SK-N-SH (cell line): ENCODE measurements around the gene ZER1. TPM values are rescaled to one million over a fixed set of nuclear protein-coding genes. Genes with fewer than 3 reads are reported as not detected.

ENCODE experiments used
- ELF1 ChIP-seq: IDR thresholded peaks from 2 replicates; pipeline ENCODE4 v1.4.0; 2012
- polyA plus RNA-seq, 3 experiments: library from polyadenylated mRNA; depleted of rRNA; stranded (reverse); fragments of >200 nt; gene quantifications; 2 replicates each; pipeline ENCODE4 v1.2.3, GENCODE V29; 2012
- small RNA-seq, 7 experiments: library from RNA; depleted of rRNA; stranded (forward); fragments of <200 nt; gene quantifications; one replicate each; pipeline ENCODE3, GENCODE V24; 2012

Gene ZER1
- polyA plus RNA-seq, 1 of the 3 experiments (the other 2 are of a cell fraction): 30.9 TPM

DNA sequence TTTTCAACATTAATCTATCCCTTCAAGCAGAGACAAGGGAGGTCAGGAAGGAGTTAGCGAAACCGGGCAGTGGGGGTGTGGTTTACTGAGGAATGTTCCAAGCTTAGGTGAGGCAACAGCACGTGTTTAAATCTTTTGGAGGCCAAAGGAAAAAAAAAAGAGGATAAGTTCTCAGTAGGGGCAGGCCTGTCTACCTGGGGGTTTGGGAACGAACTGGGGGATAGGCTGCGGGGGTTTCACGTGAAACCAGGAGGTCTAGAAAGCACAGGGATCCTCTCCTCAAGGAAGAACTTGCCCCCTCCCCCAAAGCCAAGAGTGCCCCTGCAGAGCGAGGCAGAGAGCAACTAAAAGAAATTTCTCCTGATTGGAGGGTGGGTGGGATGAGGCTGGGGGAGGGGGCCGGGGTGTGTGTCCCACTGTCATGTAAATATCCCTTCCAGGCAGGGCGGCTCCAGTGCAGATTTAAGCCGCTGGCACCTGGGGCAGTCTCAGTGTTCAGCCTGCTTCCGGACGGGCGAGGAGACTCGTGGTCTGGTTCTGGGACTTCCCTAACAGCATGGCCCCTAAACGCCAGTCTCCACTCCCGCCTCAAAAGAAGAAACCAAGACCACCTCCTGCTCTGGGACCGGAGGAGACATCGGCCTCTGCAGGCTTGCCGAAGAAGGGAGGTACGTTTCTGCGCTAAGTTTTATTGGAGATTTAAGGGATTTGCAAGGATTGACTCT, 88.2 kb downstream of the ZER1 start (continued):
- no peak for TF ChIP-seq ELF1

Small RNAs within 50 kb of the gene (small RNA-seq; reads per million reads assigned to genes)
- gene RF00017: 0 reads per million in 7 experiments
- 0 reads per million in 7 experiments for gene RN7SL560P

Other genes with a start within 250 kb of the ZER1 start
- gene SPTAN1, start 219.3 kb downstream of the ZER1 start, polyA plus RNA-seq (2012; rRNA removed): 142 and 177 TPM in 2 replicates
- gene DYNC2I2, start 115.1 kb downstream of the ZER1 start, polyA plus RNA-seq (2012; rRNA removed): 57.2 and 73.7 TPM in 2 replicates
- 64.6 and 79.5 TPM in 2 replicates for gene SET, start 82.7 kb downstream of the ZER1 start, polyA plus RNA-seq (2012; rRNA removed)
- gene PKN3, start 69.4 kb downstream of the ZER1 start, polyA plus RNA-seq (2012; rRNA removed): 5.0 and 7.8 TPM in 2 replicates
- 36.6 and 51.3 TPM in 2 replicates for gene ZDHHC12, start 47.8 kb downstream of the ZER1 start, polyA plus RNA-seq (2012; rRNA removed)
- 19.1 and 19.7 TPM in 2 replicates for gene TBC1D13, start 15.3 kb upstream of the ZER1 start, polyA plus RNA-seq (2012; rRNA removed)
- gene ENDOG, start 46.6 kb upstream of the ZER1 start, polyA plus RNA-seq (2012; rRNA removed): 22.2 and 26.6 TPM in 2 replicates
- 43.5 and 44.2 TPM in 2 replicates for gene SPOUT1, start 57.9 kb upstream of the ZER1 start, polyA plus RNA-seq (2012; rRNA removed)
- 9.4 and 13.3 TPM in 2 replicates for gene KYAT1, start 110.0 kb upstream of the ZER1 start, polyA plus RNA-seq (2012; rRNA removed)
- gene LRRC8A, start 110.2 kb upstream of the ZER1 start, polyA plus RNA-seq (2012; rRNA removed): 28.6 and 30.4 TPM in 2 replicates
- 0.19 TPM in 1 of 2 replicates, not detected in the other for gene PHYHD1, start 149.1 kb upstream of the ZER1 start, polyA plus RNA-seq (2012; rRNA removed)
- 23.1 and 31.7 TPM in 2 replicates for gene DOLK, start 175.7 kb upstream of the ZER1 start, polyA plus RNA-seq (2012; rRNA removed)
- gene NUP188, start 175.8 kb upstream of the ZER1 start, polyA plus RNA-seq (2012; rRNA removed): 41.5 and 49.5 TPM in 2 replicates